Subcutaneous adipose tissue (tissue), 4 donors: ENCODE results near the gene NRIP1. TPM values are rescaled to one million over a fixed set of nuclear protein-coding genes. Genes with fewer than 3 reads are reported as not detected.

Experiments
- CTCF ChIP-seq: fragments of 450-650 bp; IDR thresholded peaks from one replicate; pipeline ENCODE4 v1.5.1; 2016; ENCODE audit warnings: low read depth, mild to moderate bottlenecking, control low read depth, antibody characterized with exemption, moderate library complexity
- total RNA-seq, 4 donors: library from RNA; depleted of rRNA; stranded (reverse); fragments of >200 nt; gene quantifications; one replicate each; pipeline ENCODE4 v1.1.0, GENCODE V29; 2016

Gene NRIP1
- total RNA-seq, 4 donors from 2014 or later, result 88.4 to 137 (median 118) TPM

- no peak for TF ChIP-seq CTCF
Measured at GRCh38 chr21:14913638-14914037, 151.2 kb downstream of the NRIP1 start.

GRCh38 chr21:14911351-14911750 is 153.4 kb downstream of the NRIP1 start:
- no peak for TF ChIP-seq CTCF
